Neural crest cell (in vitro differentiated cells): ENCODE measurements around the gene SLC35E1. TPM values are rescaled to one million over a fixed set of nuclear protein-coding genes. Genes with fewer than 3 reads are reported as not detected.
A peak's percentile ranks its signal among the peaks of the same experiment; 100 is the strongest.
"Not testable (repeated sequence)": the region's sequence is repeated elsewhere in the genome, so short reads cannot be mapped to it uniquely, and the experiment has no call there.

Experiments used
- DNase-seq: peaks from one replicate; pipeline ENCODE4 v3.0.0; 2021; ENCODE audit warnings: low read depth, mixed read lengths, low spot score
- H3K27ac Mint-ChIP-seq: one replicate; pipeline ENCODE4 v1.8.0; 2021; ENCODE audit warnings: mild to moderate bottlenecking, mixed read lengths; ENCODE audit not compliant: unreplicated experiment
- H3K27me3 Mint-ChIP-seq: 2 replicates; pipeline ENCODE4 v1.8.0; 2021; ENCODE audit warnings: low read depth, mild to moderate bottlenecking, mixed read lengths
- H3K36me3 Mint-ChIP-seq: 2 replicates; pipeline ENCODE4 v1.8.0; 2021; ENCODE audit warnings: low read depth, mild to moderate bottlenecking, mixed read lengths
- H3K4me1 Mint-ChIP-seq: 2 replicates; pipeline ENCODE4 v1.8.0; 2021; ENCODE audit warnings: mixed read lengths
- H3K4me3 Mint-ChIP-seq: one replicate; pipeline ENCODE4 v1.8.0; 2021; ENCODE audit warnings: mild to moderate bottlenecking, mixed read lengths
- H3K9me3 Mint-ChIP-seq: 2 replicates; pipeline ENCODE4 v1.8.0; 2021; ENCODE audit warnings: mixed read lengths
- total RNA-seq: library from RNA; stranded (reverse); gene quantifications from 2 replicates; pipeline ENCODE4 v1.2.1, GENCODE V29; 2021
- TF ChIP-seq, protein P1 (sequence below): fragments of 200-600 bp; sonication (generic); conservative IDR thresholded peaks from 2 replicates; pipeline ENCODE4 v1.5.0; 2021; ENCODE audit warnings: antibody characterized with exemption, mild to moderate bottlenecking

The SLC35E1 gene
- total RNA-seq, 1 donor from 2014 or later: 32.5 TPM

- no peak for DNase-seq
- Mint-ChIP-seq H3K36me3 (peaks cover 14% of the 10 kb centered on the region), H3K4me1 (no peaks in the 10 kb centered on the region), H3K27me3 (no peaks in the 10 kb centered on the region), H3K9me3 (no peaks in the 10 kb centered on the region), H3K27ac (no peak overlapping the region), H3K4me3 (no peak overlapping the region)
- TF ChIP-seq, protein P1, sequence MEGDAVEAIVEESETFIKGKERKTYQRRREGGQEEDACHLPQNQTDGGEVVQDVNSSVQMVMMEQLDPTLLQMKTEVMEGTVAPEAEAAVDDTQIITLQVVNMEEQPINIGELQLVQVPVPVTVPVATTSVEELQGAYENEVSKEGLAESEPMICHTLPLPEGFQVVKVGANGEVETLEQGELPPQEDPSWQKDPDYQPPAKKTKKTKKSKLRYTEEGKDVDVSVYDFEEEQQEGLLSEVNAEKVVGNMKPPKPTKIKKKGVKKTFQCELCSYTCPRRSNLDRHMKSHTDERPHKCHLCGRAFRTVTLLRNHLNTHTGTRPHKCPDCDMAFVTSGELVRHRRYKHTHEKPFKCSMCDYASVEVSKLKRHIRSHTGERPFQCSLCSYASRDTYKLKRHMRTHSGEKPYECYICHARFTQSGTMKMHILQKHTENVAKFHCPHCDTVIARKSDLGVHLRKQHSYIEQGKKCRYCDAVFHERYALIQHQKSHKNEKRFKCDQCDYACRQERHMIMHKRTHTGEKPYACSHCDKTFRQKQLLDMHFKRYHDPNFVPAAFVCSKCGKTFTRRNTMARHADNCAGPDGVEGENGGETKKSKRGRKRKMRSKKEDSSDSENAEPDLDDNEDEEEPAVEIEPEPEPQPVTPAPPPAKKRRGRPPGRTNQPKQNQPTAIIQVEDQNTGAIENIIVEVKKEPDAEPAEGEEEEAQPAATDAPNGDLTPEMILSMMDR: no peak
Observed at GRCh38 chr19:16561382-16561781, 10.8 kb downstream of the SLC35E1 start.

- H3K27ac Mint-ChIP-seq: no peak overlapping the region
Observed at GRCh38 chr19:16559780-16560276, 12.4 kb downstream of the SLC35E1 start.

DNA sequence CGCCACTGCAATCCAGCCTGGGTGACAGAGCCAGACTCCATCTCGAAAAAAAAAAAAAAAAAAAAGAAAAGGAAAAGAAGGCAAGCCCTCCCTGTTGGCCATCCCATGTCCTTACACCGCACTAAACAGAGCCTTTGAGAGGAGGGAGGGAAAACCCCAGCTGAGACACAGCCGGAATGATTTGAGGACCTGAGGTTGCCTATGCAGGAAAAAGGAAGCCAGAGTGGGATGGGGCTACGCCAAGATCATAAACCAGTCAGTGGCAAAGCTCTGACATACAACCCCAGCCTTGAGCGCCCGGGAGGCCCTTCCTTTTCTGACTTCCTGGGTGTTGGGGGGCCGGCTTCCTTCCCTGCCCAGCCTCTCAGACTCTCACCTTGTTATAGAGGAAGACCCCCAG lies 17.4 kb downstream of the SLC35E1 start:
- TF ChIP-seq, protein P1: no peak
- Mint-ChIP-seq H3K9me3 (no peaks in the 10 kb centered on the region), H3K4me3 (no peak overlapping the region), H3K27me3 (no peaks in the 10 kb centered on the region), H3K27ac (no peak overlapping the region), H3K36me3 (peaks cover 6% of the 10 kb centered on the region), H3K4me1 (no peaks in the 10 kb centered on the region)
- no peak for DNase-seq

More at GRCh38 chr19:16559780-16560276, 12.4 kb downstream of the SLC35E1 start:
- TF ChIP-seq, protein P1: no peak
- DNase-seq: no peak
- no peaks in the 10 kb centered on the region for H3K9me3 Mint-ChIP-seq
- H3K36me3 Mint-ChIP-seq: peaks cover 10% of the 10 kb centered on the region
- no peaks in the 10 kb centered on the region for H3K27me3 Mint-ChIP-seq
- H3K4me1 Mint-ChIP-seq: no peaks in the 10 kb centered on the region
- H3K4me3 Mint-ChIP-seq: no peak overlapping the region

- H3K27me3 Mint-ChIP-seq, H3K4me3 Mint-ChIP-seq, H3K27ac Mint-ChIP-seq, DNase-seq, H3K9me3 Mint-ChIP-seq, H3K36me3 Mint-ChIP-seq, H3K4me1 Mint-ChIP-seq: not testable (repeated sequence)
Observed at GRCh38 chr19:16551902-16552301, 20.3 kb downstream of the SLC35E1 start.

DNA sequence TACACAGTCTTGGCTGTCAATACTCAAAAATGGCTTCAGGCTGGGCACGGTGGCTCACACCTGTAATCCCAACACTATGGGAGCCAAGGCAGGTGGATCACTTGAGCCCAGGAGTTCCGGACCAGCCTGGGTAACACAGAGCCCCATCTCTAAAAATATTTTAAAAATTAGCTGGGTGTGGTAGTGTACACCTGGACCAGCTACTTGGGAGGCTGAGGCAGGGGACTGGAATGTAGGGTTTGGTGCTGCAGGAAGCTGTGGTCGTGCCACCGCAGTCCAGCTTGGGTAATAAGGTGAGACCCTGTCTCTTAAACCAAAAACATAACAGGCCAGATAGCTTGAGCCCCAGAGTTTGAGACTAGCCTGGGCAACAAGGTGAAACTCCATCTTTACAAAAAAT lies 23.3 kb downstream of the SLC35E1 start:
- H3K27me3 Mint-ChIP-seq: no peaks in the 10 kb centered on the region
- peaks cover 4% of the 10 kb centered on the region for H3K36me3 Mint-ChIP-seq
- no peak for DNase-seq
- TF ChIP-seq, protein P1: no peak
- no peak overlapping the region for H3K4me3 Mint-ChIP-seq
- H3K4me1 Mint-ChIP-seq: peaks cover 7% of the 10 kb centered on the region
- H3K27ac Mint-ChIP-seq: no peak overlapping the region
- H3K9me3 Mint-ChIP-seq: no peaks in the 10 kb centered on the region

DNA sequence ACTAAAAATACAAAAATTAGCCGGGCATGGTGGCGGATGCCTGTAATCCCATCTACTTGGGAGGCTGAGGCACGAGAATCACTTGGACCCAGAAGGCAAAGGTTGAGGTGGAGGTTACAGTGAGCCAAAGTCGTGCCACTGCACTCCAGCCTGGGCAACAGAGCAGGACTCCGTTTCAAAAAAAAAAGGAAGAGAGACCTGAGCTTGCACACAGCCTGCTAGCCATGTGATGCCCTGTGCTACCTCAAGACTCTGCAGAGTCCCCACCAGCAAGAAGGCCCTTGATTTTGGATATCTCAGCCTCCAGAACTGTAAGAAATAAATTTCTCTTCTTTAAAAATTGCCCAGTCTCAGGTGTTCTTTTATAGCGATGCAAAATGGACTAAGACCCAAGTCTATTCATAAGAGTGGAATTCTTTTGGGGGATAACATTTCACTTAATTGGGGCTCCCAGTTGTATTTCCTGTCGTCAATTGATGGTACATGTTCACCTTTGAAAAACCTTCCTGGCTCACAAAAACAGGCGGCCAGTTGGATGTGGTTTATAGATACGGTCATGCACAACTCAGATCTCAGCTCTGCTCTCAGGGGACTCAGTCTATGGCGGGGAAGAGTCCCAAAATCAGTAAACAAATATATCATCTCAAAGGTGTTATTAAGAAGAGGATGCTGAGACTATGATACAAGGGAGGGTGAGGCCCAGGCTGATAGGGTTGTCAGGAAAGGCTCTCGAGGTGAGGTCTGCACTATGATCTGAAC lies 27.6 kb downstream of the SLC35E1 start:
- Mint-ChIP-seq H3K27me3 (no peaks in the 10 kb centered on the region), H3K27ac (peak overlapping the region; percentile 29), H3K36me3 (peaks cover 6% of the 10 kb centered on the region), H3K4me3 (peak overlapping the region; percentile 87), H3K9me3 (no peaks in the 10 kb centered on the region), H3K4me1 (peaks cover 28% of the 10 kb centered on the region)
- DNase-seq: no peak
- TF ChIP-seq, protein P1: no peak

DNA sequence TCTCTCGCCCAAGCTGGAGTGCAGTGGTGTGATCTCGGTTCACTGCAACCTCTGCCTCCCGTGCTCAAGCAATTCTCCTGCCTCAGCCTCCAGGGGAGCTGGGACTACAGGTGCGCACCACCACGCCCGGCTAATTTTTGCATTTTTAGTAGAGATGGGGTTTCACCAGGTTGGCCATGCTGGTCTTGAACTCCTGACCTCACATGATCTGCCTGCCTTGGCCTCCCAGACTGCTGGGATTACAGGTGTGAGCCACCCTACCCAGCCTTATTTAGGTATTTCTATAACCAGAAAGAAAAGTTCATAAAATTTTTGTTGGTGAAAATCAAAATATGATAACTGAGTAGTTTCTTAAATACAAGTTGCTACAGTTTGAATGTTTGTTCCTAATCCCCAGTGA lies 28.5 kb downstream of the SLC35E1 start:
- not testable (repeated sequence) for H3K27me3 Mint-ChIP-seq, DNase-seq, H3K27ac Mint-ChIP-seq, H3K9me3 Mint-ChIP-seq, H3K36me3 Mint-ChIP-seq
- Mint-ChIP-seq H3K4me3 (peak overlapping the region; percentile 93), H3K4me1 (peaks cover 31% of the 10 kb centered on the region)
